A549 (cell line): ENCODE data around the gene PLCH1. TPM values are rescaled to one million over a fixed set of nuclear protein-coding genes. Genes with fewer than 3 reads are reported as not detected.

Source experiments
- ATAC-seq, 2 experiments: fragments of 200-7000 bp in 1 of 2; fragments of >200 bp in 1 of 2; cut with Nextera tagmentation in 1 of 2; cut with Tn5 transposase in 1 of 2; 3 replicates each; pipeline versions ENCODE4 v1.8.0 to v1.9.1; 2018 to 2020; ENCODE audit warnings: mild to moderate bottlenecking in 1 of 2, moderate library complexity in 1 of 2
- CTCF ChIA-PET: fragments of 300-600 bp; sonication (Branson Sonifier 250); formaldehyde crosslinking; extraction: SDS; loops from one replicate; lab custom pipeline; 2021; ENCODE audit warnings: antibody characterized with exemption, inconsistent platforms; lab: Yijun Ruan, JAX
- POLR2A ChIA-PET: fragments of 350-600 bp; formaldehyde crosslinking; extraction: SDS; loops from one replicate; lab custom pipeline; 2021; ENCODE audit warnings: antibody characterized with exemption, inconsistent platforms; lab: Yijun Ruan, JAX
- DNase-seq, 2 experiments: peaks; one replicate each; pipeline versions ENCODE4 v3.0.0 to v3.0.0-alpha.2; 2011 to 2016; ENCODE audit warnings: low read depth in 1 of 2, low spot score in 1 of 2
- FAIRE-seq: peaks from 2 replicates; lab custom pipeline; 2011; peaks lifted over from hg19 to GRCh38; lab: Jason Lieb, UNC
- H3K27ac ChIP-seq, 2 experiments: fragments of >200 bp; sonication (Bioruptor Twin); formaldehyde crosslinking; 3 replicates each; pipeline ENCODE4 v1.5.1; 2016 to 2017
- H3K4me1 ChIP-seq: fragments of >200 bp; sonication (Bioruptor Twin); formaldehyde crosslinking; 3 replicates; pipeline ENCODE4 v1.6.1; 2016
- H3K4me2 ChIP-seq: fragments of >200 bp; sonication (Bioruptor Twin); formaldehyde crosslinking; 3 replicates; pipeline ENCODE4 v1.6.1; 2016
- H3K4me3 ChIP-seq: fragments of >200 bp; sonication (Bioruptor Twin); formaldehyde crosslinking; 3 replicates; pipeline ENCODE4 v1.5.1; 2016
- H3K9me3 ChIP-seq: fragments of >200 bp; sonication (Bioruptor Twin); formaldehyde crosslinking; 3 replicates; pipeline ENCODE4 v1.6.1; 2016
- BHLHE40 ChIP-seq: IDR thresholded peaks from 2 replicates; pipeline ENCODE4 v1.6.1; 2012; ENCODE audit warnings: low read depth, low read length, inconsistent platforms
- CBX8 ChIP-seq: fragments of 200-600 bp; sonication (generic); IDR thresholded peaks from 2 replicates; pipeline ENCODE4 v1.6.1; 2016
- CEBPB ChIP-seq, 2 experiments: fragments of >200 bp in 1 of 2; sonication (Bioruptor Twin) in 1 of 2; formaldehyde crosslinking in 1 of 2; IDR thresholded peaks; 2 replicates each; pipeline ENCODE4 v1.6.1; 2012 to 2016
- CHD2 ChIP-seq: fragments of 150-350 bp; IDR thresholded peaks from 2 replicates; pipeline ENCODE4 v1.6.1; 2014; ENCODE audit warnings: low read length; ENCODE audit not compliant: partially characterized antibody
- CHD4 ChIP-seq: fragments of 200-600 bp; sonication (generic); IDR thresholded peaks from 2 replicates; pipeline ENCODE4 v1.6.1; 2016; ENCODE audit warnings: antibody characterized with exemption, mild to moderate bottlenecking, borderline replicate concordance
- EP300 ChIP-seq, 2 experiments: fragments of >200 bp; sonication (Bioruptor Twin); formaldehyde crosslinking; IDR thresholded peaks; 2 replicates in 1 of 2; 3 replicates in 1 of 2; pipeline ENCODE4 v1.6.1; 2016 to 2017
- FOXS1 ChIP-seq: fragments of 250-450 bp; sonication (Bioruptor Pico); IDR thresholded peaks from 2 replicates; pipeline ENCODE4 v1.5.0; 2020; ENCODE audit warnings: mild to moderate bottlenecking, moderate library complexity
- HOXA7 ChIP-seq: fragments of 250-450 bp; sonication (Bioruptor Pico); IDR thresholded peaks from 2 replicates; pipeline ENCODE4 v1.5.0; 2020; ENCODE audit warnings: mild to moderate bottlenecking, moderate library complexity
- HOXB5 ChIP-seq: fragments of 250-450 bp; sonication (Bioruptor Pico); IDR thresholded peaks from 2 replicates; pipeline ENCODE4 v1.5.0; 2020; ENCODE audit warnings: mild to moderate bottlenecking, moderate library complexity
- JUNB ChIP-seq: fragments of >200 bp; sonication (Bioruptor Twin); formaldehyde crosslinking; IDR thresholded peaks from 2 replicates; pipeline ENCODE4 v1.6.1; 2016
- KDM5A ChIP-seq: fragments of 200-600 bp; sonication (generic); IDR thresholded peaks from 2 replicates; pipeline ENCODE4 v1.6.1; 2016; ENCODE audit warnings: antibody characterized with exemption, mild to moderate bottlenecking
- NFE2L2 ChIP-seq: fragments of 150-350 bp; conservative IDR thresholded peaks from 2 replicates; pipeline ENCODE4 v1.6.1; 2014; ENCODE audit warnings: low read length
- NPAS2 ChIP-seq: fragments of 250-450 bp; sonication (Bioruptor Pico); IDR thresholded peaks from 2 replicates; pipeline ENCODE4 v1.8.0; 2022; ENCODE audit warnings: mild to moderate bottlenecking, moderate library complexity, borderline replicate concordance
- PHF8 ChIP-seq: fragments of 200-600 bp; sonication (generic); IDR thresholded peaks from 2 replicates; pipeline ENCODE4 v1.6.1; 2016; ENCODE audit warnings: low read depth, mild to moderate bottlenecking, antibody characterized with exemption, moderate library complexity, borderline replicate concordance
- POLR2AphosphoS2 ChIP-seq: conservative IDR thresholded peaks from 2 replicates; pipeline ENCODE4 v1.6.1; 2012; ENCODE audit warnings: low read length, improper control_type of control experiment, inconsistent platforms
- RAD21 ChIP-seq, 2 experiments: fragments of >200 bp in 1 of 2; sonication (Bioruptor Twin) in 1 of 2; formaldehyde crosslinking in 1 of 2; IDR thresholded peaks in 1 of 2; conservative IDR thresholded peaks in 1 of 2; 2 replicates in 1 of 2; 3 replicates in 1 of 2; pipeline ENCODE4 v1.6.1; 2012 to 2018; ENCODE audit warnings: inconsistent platforms in 1 of 2
- RARB ChIP-seq: fragments of 250-450 bp; sonication (Bioruptor Pico); IDR thresholded peaks from 2 replicates; pipeline ENCODE4 v1.8.0; 2021; ENCODE audit warnings: mild to moderate bottlenecking, moderate library complexity
- RNF2 ChIP-seq: fragments of 200-600 bp; sonication (generic); IDR thresholded peaks from 2 replicates; pipeline ENCODE4 v1.6.1; 2016; ENCODE audit warnings: low read depth, mild to moderate bottlenecking, antibody characterized with exemption, moderate library complexity, borderline replicate concordance
- SMC3 ChIP-seq: fragments of >200 bp; sonication (Bioruptor Twin); formaldehyde crosslinking; IDR thresholded peaks from 3 replicates; pipeline ENCODE4 v1.6.1; 2018; ENCODE audit warnings: inconsistent platforms
- ZC3H11A ChIP-seq: fragments of 450-650 bp; IDR thresholded peaks from 2 replicates; pipeline ENCODE4 v1.6.1; 2014; ENCODE audit warnings: antibody characterized with exemption, mild to moderate bottlenecking
- ZFP36 ChIP-seq: fragments of 450-650 bp; IDR thresholded peaks from 2 replicates; pipeline ENCODE4 v1.6.1; 2014; ENCODE audit warnings: borderline replicate concordance; ENCODE audit not compliant: partially characterized antibody
- WGBS: methylation state at CpG from one replicate; pipeline ENCODE4 v1.1.6; 2017; ENCODE audit errors: missing lambda C conversion rate; 5-methylcytosine and 5-hydroxymethylcytosine counted together
- polyA plus RNA-seq, 4 experiments: library from polyadenylated mRNA; depleted of rRNA in 3 of 4; stranded (reverse); fragments of >200 nt; fragmentation: RNase III in 1 of 4; extraction: RNeasy Plus Mini Kit Qiagen cat#74134 plus additional on column Dnase treatment in 1 of 4; gene quantifications; 2 replicates in 3 of 4; 3 replicates in 1 of 4; pipeline ENCODE4 v1.2.3, GENCODE V29; 2011 to 2017
- TF ChIP-seq, protein P1 (sequence below): IDR thresholded peaks from 2 replicates; pipeline ENCODE4 v1.6.1; 2012
- TF ChIP-seq, protein P2 (sequence below): fragments of 200-600 bp; sonication (generic); IDR thresholded peaks from 2 replicates; pipeline ENCODE4 v1.6.1; 2016; ENCODE audit warnings: antibody characterized with exemption, mild to moderate bottlenecking, moderate library complexity
- TF ChIP-seq, protein P3 (sequence below): IDR thresholded peaks from 2 replicates; pipeline ENCODE4 v1.6.1; 2012
- TF ChIP-seq, protein P4 (sequence below): IDR thresholded peaks from 2 replicates; pipeline ENCODE4 v1.6.1; 2012; ENCODE audit warnings: low read depth, borderline replicate concordance

Gene PLCH1
- polyA plus RNA-seq, 2 of the 4 experiments (the other 2 are of a cell fraction) = 2.1 to 11.1 TPM

DNA sequence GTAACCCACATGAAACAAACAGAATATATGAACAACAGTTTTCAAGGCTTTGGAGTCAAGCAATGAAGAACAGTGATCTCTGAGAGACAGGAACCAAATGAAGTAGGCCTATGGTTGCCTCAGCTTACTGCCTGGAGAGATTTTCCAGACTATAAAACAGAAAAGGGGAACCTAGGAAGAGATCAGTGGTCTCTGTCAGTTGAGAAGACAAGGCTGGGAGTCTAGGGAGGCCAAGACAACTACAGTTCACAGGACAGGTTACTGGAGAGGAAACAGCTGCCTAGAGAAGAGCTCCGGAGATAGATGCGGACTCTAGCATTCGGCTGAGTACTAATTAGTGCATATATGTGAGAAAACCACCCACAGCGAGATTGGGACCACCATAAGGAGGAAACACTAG, 87.7 kb downstream of the PLCH1 start:
- no peaks in the 10 kb centered on the region for H3K9me3 ChIP-seq
- DNase-seq = no peak
- no peak for ATAC-seq
- H3K4me2 ChIP-seq = no peak overlapping the region
- ChIA-PET CTCF (interaction anchor here (0.6 to 1.1 kb wide), 3 partner anchors 19 to 1967 kb away, joined by 3 read pairs; no protein-coding TSS in a partner anchor), POLR2A (no interaction called here)
- no peak overlapping the region for H3K4me3 ChIP-seq
- TF ChIP-seq ZC3H11A (no peak), RNF2 (no peak), JUNB (no peak), SMC3 (no peak), ZFP36 (no peak), CHD4 (no peak)
- TF ChIP-seq, protein P1, sequence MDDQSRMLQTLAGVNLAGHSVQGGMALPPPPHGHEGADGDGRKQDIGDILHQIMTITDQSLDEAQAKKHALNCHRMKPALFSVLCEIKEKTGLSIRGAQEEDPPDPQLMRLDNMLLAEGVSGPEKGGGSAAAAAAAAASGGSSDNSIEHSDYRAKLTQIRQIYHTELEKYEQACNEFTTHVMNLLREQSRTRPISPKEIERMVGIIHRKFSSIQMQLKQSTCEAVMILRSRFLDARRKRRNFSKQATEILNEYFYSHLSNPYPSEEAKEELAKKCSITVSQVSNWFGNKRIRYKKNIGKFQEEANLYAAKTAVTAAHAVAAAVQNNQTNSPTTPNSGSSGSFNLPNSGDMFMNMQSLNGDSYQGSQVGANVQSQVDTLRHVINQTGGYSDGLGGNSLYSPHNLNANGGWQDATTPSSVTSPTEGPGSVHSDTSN = no peak
- TF ChIP-seq, protein P2, sequence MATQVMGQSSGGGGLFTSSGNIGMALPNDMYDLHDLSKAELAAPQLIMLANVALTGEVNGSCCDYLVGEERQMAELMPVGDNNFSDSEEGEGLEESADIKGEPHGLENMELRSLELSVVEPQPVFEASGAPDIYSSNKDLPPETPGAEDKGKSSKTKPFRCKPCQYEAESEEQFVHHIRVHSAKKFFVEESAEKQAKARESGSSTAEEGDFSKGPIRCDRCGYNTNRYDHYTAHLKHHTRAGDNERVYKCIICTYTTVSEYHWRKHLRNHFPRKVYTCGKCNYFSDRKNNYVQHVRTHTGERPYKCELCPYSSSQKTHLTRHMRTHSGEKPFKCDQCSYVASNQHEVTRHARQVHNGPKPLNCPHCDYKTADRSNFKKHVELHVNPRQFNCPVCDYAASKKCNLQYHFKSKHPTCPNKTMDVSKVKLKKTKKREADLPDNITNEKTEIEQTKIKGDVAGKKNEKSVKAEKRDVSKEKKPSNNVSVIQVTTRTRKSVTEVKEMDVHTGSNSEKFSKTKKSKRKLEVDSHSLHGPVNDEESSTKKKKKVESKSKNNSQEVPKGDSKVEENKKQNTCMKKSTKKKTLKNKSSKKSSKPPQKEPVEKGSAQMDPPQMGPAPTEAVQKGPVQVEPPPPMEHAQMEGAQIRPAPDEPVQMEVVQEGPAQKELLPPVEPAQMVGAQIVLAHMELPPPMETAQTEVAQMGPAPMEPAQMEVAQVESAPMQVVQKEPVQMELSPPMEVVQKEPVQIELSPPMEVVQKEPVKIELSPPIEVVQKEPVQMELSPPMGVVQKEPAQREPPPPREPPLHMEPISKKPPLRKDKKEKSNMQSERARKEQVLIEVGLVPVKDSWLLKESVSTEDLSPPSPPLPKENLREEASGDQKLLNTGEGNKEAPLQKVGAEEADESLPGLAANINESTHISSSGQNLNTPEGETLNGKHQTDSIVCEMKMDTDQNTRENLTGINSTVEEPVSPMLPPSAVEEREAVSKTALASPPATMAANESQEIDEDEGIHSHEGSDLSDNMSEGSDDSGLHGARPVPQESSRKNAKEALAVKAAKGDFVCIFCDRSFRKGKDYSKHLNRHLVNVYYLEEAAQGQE = no peak
- FAIRE-seq = no peak
- H3K27ac ChIP-seq = no peak overlapping the region
- peaks cover 21% of the 10 kb centered on the region for H3K4me1 ChIP-seq
- WGBS = 90% methylated on average over 4 of the region's 4 CpGs

DNA sequence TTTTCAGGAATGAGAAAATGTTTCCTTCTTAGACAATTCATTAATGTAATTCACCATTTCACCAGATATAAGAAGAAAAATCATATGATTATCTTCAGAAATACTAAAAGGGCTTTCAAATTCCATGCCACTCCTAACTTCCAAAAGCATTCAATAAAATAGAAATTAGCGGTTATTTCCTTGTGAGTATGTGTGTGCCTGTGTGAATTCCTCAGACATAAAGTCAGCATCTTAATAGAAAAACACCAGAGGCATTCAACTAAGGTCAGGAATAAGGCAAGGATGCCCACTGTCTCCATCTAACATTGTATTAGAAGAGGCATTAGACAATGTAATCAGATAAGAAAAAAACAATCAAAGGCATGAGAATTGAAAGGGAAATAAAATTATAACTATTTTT, 88.4 kb downstream of the PLCH1 start:
- peak in 1 of 2 experiments; percentile 29 for DNase-seq
- CTCF ChIA-PET = interaction anchor here (0.7 kb wide), 1 partner anchor 1966 kb away, joined by 3 read pairs; no protein-coding TSS in a partner anchor

DNA sequence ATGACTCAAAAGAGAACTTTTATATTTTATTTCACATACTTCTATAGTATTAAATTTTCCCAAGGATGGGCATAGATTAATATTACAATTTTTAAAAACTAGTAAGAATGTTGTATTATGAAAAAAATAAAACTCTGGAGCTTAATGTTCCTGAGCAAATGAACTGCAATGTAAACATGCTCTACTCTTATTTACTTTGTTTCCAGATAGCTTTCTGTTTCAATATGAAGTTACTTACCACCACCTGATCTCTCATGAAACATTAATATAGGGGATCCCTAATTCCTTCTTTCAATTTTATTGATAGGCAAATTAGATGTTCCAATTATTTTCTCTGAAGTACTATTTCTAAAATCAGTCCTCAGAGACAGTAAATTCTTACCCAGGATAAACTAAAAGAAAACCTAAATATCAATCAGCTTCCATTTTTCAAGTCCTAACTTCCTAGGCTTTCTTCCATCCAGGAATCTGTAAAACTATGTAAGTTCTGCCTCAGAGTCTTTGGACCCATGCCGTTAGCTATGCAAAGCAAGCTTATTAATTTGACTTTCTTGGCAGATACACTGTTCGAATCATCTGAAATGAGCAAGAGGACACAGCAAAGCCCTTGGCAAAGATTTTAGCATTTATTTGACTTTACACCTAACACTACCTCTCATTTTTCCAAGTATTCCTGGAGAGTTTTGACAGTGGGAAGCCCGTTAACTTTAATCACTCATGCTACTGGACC, 93.2 kb downstream of the PLCH1 start:
- CTCF ChIA-PET = no interaction called here
- ATAC-seq = no peak
- no peak overlapping the region for H3K4me3 ChIP-seq

More for the DNA sequence above, 88.4 kb downstream of the PLCH1 start:
- Histone ChIP-seq H3K4me2 (no peak overlapping the region), H3K4me3 (no peak overlapping the region), H3K9me3 (no peaks in the 10 kb centered on the region), H3K4me1 (peaks cover 21% of the 10 kb centered on the region), H3K27ac (no peak overlapping the region)
- FAIRE-seq = peak; percentile 23
- POLR2A ChIA-PET = no interaction called here
- ATAC-seq = peak in 1 of 2 experiments; percentile 33; a peak in 1 of 6 replicates
- whole genome bisulfite sequencing = 34% methylated on average over 1 of the region's 1 CpG
- TF ChIP-seq KDM5A (no peak), PHF8 (no peak), EP300 (IDR thresholded peaks at IDR 0.05) (no peak), ZC3H11A (no peak), CEBPB (IDR thresholded peaks at IDR 0.05) (no peak), RAD21 (conservative IDR thresholded peaks at IDR 0.05 in 1 of 2, IDR thresholded peaks at IDR 0.05 in 1 of 2) (no peak)
- TF ChIP-seq, protein P3, sequence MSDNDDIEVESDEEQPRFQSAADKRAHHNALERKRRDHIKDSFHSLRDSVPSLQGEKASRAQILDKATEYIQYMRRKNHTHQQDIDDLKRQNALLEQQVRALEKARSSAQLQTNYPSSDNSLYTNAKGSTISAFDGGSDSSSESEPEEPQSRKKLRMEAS = no peak

More for the DNA sequence above, 93.2 kb downstream of the PLCH1 start:
- TF ChIP-seq NFE2L2 (no peak), HOXA7 (no peak), HOXB5 (CRISPR knock-in tag) (no peak), EP300 (IDR thresholded peaks at IDR 0.05) (no peak), CBX8 (no peak), CEBPB (IDR thresholded peaks at IDR 0.05) (no peak), FOXS1 (CRISPR knock-in tag) (no peak), BHLHE40 (no peak), ZC3H11A (no peak), NPAS2 (CRISPR knock-in tag) (no peak), CHD2 (no peak), POLR2AphosphoS2 (no peak), RARB (CRISPR knock-in tag) (no peak)
- TF ChIP-seq, protein P3 = no peak
- TF ChIP-seq, protein P4, sequence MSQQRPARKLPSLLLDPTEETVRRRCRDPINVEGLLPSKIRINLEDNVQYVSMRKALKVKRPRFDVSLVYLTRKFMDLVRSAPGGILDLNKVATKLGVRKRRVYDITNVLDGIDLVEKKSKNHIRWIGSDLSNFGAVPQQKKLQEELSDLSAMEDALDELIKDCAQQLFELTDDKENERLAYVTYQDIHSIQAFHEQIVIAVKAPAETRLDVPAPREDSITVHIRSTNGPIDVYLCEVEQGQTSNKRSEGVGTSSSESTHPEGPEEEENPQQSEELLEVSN = no peak
- POLR2A ChIA-PET = no interaction called here
- Histone ChIP-seq H3K27ac (no peak overlapping the region; a peak in 1 of 6 replicates), H3K4me1 (peaks cover 20% of the 10 kb centered on the region; the same call in 2 of the 3 replicates), H3K9me3 (no peaks in the 10 kb centered on the region), H3K4me2 (no peak overlapping the region)
- 79% methylated on average over 3 of the region's 3 CpGs for WGBS
- DNase-seq = no peak
- no peak for FAIRE-seq
